Activated CD4-positive, alpha-beta T cell treated with anti-CD3 and anti-CD28 coated beads, Interleukin-2, amount 50 U/mL, for 16 hours (primary cell): ENCODE data around the gene FAXC.
A peak's percentile ranks its signal among the peaks of the same experiment; 100 is the strongest.
"Not testable (repeated sequence)": the region's sequence is repeated elsewhere in the genome, so short reads cannot be mapped to it uniquely, and the experiment has no call there.

ENCODE experiments used
- DNase-seq: peaks from one replicate; pipeline ENCODE4 v3.0.0-alpha.2; 2020

FAXC gene

DNA sequence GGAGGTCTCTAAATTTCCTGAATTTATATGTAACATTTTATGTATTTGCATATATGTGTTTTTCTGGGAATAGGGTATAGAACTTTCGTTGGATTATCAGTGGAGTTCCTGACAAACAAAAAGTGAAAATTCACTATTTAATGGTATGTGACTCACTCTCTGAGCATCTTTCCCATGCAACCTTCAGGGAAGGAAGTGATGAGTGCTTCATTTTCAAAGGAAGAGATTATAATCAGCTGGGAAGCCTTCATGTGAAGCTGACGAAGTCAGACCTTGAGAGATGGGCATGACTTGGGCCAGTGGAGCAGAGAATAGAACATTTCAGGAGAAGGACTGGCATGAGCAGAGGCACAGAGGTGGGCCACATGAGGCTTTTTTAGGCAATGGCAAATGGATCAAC lies 72.7 kb downstream of the FAXC start:
- DNase-seq: no peak

DNA sequence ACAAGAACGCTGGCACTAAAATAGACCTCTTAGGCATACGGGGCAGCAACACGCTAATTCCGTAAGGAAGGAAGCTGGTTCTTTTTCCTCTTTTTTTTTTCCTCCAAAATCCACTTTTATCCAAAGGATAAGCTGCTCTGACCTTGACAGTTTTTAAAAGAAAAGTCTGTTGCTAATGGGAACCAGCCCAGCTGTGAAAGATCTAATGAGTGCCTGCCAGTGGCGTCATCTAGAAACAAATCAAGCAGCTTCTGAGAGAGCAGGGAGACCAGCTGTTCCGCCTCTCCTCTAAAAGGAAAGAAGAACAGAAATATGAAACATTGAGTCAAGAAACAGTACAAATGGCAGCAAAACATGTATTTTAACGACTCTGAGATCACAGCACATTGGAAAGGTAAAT lies 78.6 kb downstream of the FAXC start:
- no peak for DNase-seq

DNA sequence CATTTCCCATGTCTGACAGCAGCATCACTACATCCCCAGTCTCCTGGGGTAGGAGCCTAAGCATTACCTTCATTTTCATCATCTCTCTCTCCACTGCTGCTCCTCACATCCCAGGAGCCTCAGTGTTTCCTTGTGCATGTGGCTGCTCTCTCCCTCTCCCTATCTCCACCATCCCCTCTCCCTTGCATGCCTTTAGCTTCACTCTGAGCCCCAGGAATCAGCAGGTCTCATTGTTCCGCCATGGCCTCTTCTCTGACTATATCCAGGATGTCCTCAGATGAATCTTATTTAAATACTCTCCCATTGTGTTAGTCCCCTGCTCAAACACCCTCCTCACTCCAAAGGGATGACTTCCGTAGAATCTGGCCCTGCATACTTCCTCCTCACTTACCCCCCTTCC lies 79.4 kb downstream of the FAXC start:
- no peak for DNase-seq

DNA sequence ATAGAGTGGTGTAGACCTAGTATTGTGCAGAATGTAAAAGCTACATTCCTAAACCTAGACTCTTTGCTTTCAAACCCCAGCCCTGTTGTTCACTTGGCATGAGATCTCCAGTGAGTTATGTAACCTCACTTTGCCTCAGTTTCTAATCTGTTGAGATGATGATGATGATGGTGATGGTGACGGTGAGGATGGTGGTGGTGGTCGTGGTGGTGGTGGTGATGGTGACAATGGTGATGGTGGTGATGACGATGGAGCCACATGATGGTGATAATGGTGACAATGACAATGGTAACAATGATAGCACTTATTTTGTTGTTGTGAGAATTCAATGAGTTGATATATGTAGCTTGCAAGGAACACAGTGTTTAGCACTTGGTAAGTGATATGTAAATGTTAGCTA lies 80.3 kb downstream of the FAXC start:
- DNase-seq: no peak

DNA sequence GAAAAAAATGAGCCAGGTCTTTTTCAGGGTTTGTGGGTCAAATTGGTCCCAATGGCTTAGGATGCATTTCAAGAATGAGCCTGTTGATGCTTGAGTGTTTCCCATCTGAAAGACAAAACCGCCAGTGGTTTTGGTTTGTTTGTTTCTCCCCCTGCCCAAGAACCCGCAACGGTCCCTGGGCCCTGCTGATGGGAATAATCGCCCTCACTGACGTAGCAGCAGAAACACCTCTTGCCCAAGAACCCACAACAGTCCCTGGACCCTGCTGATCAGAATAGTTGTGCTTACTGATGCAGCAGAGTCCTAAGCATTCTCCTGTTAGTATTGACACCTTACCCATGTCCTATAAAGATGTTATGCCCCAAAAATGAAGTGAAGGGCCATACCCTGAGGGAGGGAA lies 82.5 kb downstream of the FAXC start:
- not testable (repeated sequence) for DNase-seq

DNA sequence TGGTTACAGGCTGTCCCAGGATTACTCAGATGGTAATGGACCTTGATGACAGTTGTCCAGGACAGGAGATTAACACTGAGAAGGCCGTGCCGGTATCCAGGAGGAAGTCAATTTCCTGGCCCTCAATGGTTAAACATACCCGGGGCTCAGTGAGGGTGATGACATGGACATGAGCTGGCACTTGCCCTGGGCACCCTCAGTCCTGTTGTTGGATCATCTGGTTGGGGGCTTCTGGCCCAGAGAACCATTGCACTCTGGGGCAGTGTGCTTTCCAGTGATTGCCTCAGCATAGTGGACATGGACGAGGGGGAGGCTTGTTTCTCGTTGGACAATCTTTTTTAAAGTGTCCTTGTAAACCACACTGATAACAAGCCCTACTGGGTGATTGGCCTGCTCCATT lies 84.0 kb downstream of the FAXC start:
- not testable (repeated sequence) for DNase-seq

DNA sequence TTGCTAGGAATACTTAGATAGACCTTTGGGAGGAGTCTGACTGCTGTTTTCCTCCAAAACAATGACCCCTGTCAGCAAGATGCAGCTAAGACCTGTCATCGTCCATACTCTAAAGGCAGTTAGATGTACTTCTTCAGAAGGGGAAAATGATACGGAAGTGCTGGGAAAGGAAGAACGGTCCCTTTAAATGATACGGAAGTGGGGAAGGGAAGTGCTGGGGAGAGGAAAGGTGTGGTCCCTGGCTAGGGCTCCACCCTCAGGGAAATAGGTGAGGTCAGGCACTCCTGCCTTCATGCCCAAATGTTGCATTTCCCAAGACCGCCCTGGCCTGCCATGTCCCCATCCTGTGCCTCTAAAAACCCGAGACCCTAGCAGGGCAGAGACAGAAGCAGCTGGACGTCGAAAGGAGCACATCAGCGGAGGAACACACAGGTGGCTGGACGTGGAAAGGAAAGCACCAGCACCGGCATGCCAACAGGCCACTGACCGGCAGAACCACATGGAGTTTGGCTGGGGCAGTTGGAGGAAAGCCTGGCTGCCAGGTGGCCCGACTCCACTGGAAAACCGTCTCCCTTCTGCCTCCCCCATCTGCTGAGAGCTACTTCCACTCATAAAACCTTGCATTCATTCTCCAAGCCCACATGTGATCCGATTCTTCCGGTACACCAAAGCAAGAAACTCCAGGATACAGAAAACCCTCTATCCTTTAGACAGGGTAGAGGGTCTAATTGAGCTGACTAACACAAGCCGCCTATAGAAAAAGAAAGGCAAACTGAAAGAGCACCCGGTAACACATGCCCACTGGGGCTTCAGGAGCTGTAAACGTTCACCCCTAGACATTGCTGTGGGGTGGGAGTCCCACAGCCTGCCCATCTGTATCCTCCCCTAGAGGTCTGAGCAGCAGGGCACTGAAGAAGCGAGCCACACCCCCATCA lies 94.6 kb downstream of the FAXC start:
- DNase-seq: no peak

DNA sequence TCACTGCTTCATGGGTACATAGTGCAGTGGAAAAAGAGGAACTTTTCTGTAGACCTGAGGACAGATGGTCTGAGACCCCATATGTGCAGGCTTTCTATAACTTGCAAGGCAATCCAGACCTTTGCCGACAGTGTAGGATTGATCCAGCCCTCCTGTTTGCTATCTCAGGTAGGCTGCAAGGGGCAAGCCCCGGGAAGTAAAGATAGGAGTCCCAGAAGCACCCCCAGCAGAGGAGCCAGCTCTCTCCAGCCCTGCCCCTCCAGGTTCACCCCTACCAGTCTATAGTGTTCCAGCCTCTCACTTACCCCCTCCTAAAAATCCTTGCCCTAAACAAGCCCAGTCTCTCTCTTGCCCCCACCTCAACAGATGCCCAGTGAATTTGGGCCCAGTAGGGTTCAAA lies 96.2 kb downstream of the FAXC start:
- DNase-seq: no peak

DNA sequence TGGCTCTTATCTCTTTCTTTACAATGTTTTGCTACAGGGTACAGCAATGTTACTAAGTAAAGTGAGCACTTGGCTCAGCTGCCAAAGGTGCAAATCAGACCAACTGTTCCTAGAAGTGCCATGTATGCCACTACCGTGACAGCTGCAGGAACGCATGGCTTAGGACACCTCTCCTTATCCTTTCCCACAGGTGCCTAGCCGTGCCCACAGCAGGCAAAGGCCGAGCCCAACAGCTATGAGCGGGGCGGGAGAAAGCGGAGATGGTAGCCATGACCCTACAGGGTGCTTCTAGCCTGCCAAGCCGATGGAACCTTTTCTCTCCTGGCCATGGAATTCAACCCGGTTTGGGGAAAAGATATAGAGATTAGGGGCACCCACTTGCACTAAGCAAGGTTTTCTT lies 97.1 kb downstream of the FAXC start:
- DNase-seq: no peak

DNA sequence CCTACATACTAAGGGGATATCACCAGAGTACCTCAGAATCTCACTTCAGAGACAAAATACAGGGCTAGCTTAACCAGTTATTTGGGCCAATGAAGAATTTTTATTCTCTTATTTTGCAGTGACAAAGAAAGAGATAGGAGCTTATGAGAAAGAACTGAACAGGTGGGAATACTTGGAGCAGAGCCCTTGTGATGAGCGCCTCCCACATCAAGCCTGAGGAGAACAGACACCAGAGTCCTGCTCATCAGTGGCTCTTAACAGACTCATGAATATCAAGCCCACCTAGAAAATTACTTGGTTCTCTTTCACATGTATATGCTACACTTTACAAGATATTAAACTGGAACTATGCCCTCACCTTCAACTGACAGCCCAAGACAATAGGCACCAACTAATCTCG lies 99.0 kb downstream of the FAXC start:
- no peak for DNase-seq

DNA sequence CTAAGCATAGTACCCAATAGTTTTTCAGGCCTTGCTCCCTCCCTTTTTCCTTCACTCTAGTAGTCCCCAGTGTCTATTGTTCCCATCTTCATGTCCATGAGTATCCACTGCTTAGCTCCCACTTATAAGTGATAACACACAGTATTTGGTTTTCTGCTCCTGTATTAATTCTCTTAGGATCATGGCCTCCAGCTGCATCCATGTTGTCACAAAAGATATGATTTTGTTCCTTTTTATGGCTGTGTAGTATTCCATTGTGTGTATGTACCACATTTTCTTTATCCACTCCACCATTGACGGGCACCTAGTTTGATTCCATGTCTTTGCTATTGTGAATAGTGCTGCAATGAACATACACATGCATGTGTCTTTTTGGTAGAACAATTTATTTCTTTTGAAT lies 102.9 kb downstream of the FAXC start:
- DNase-seq: no peak

DNA sequence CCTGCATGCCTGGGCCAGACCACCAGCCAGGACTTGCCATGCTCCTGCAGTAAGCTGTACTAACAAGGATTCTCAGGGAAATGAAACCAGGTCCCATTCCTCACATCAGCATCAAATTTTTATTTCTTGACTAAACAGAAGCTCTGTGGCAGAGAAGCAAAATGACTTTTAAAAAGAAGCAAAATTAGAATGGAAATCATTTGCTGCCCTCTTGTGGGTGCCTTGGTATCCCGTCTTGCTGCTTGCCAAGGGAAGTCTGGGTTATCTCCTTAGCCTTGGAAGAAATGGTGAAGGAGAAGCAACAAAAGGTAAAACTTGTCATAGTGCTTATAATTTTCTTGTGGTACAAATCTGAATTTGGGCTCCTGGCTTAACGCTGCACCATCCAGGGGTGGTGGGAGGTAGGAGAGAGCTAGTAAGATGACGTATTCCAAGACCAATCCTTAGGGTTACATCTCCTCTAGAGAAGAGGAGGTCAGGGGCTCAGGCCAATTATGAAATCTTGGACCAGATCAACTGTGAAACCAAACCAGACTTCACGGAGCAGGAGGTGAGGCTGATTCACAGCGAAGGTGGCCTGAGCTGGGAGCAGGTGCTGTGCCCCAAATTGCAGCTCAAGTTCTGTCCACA lies 107.5 kb downstream of the FAXC start:
- DNase-seq: peak; percentile 8

DNA sequence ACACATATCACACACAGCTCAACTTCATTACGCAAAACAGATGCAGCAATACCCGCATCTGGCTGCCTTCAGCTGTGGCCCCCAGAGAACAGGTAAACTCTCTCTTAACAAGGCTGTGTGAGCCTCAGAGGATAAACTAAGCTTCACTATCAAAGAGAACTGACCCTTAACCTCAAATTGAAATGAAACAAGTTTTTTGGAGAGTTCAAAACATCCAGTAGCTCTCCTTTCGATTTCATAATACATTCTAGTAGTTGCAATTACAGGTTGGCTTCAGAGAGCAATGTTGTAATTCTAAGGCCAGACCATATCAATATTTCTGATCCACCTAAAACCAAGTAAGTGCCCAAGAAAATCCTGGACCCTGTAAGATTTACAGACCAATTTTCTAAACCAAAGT lies 113.5 kb downstream of the FAXC start:
- no peak for DNase-seq

DNA sequence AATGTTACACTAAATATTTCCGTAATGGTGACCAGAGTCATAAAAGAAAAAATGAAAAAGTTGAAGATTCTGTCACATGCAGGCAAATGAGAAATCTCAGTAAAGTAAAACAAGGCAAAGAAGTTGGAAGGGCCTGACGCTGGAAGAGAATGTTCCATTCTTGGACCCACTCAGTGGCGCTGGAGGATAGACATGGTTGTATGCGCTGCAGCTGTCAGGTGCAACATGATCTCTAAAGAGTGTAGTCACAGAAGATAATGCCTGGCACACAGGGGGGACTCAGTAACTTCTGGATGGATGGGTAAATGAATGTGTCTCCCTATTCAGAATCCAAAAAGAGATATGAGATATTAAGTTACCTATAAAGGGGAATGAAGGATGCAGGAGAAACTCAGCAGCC lies 116.3 kb downstream of the FAXC start:
- DNase-seq: no peak

DNA sequence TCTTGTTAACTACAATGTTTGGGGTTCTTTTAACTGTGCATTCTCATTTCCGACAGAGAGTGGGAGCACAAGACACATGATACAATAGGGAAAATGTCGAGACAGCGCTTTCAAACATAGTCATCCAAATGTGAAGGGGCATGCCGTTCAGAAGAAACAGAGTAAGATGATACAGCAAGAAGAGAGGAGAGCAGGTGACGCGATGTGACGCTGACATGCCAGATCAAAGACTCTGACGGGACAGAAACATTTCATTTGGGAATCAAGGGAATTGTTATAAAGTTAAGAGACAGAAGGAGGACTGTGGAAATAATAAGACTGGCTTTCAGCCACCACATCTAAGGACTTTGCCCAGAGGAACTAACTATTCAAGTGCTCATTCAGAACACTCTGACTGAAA lies 117.4 kb downstream of the FAXC start:
- DNase-seq: no peak

DNA sequence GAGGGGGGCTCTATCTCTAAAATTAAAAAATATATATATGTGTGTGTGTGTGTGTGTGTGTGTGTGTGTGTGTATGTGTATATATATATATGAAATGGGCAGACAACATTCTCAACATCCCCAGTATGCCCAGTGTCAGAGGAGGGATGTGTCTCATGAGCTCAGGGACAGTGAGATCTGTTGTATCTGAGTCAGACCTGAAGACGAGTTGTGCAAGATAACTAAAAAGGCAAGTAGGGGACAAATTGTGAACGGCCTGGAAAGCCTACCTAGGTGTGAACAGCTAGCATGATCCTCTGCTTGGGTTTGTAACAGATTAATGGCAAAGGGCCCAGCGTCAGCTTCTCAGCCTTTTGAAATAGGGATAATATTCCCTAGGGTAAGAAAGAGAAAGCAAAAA lies 124.3 kb downstream of the FAXC start:
- no peak for DNase-seq
